Retina (tissue), 1 donor: ENCODE results near the gene DDX39A.
"Not testable (repeated sequence)": the region's sequence is repeated elsewhere in the genome, so short reads cannot be mapped to it uniquely, and the experiment has no call there.

ENCODE experiments used
- DNase-seq: peaks from one replicate; pipeline ENCODE4 v3.0.0-alpha.2; 2016

DDX39A gene

DNA sequence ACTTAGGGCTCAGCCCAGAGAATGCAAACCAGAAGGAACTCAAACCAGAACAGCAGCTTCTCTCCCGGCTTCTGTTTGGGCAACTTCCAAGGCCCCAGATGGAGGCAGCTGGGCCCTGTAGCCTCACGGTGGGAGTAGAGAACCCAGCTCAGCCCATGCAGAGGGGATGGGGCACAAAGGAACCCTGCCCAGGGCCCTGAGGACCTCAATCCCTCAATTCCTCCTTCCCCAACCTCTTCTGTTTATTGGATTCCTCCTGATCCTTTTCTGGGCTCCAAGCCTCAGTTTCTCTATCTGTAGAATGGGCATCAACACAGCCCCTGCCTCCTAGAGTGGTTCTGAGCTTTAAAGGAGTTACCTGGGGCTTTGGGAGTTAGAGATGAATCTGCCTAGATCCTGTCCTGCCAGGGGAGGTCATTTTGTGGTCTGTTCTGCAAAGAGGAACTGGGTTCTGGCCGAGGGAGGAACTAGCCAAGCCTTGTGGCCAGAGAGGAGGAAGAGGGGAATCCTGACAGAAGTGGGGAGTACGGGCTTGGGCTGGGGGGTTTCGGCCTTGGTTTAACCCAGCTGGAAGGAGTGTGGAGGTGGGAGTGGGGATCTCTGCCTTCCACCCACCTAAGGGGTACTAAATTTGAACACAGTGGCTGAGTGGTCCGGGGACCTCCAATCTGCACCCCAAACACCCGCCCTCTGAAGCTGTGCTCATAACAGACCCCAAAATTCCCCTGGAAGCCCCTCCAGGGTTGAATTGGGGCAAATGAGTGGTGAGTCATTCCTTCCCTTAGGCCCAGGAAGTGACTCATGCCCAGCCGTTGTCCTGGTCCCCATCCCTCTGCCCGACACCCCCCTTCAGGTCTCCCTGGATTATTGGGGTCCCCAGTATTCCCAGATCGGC lies 35.2 kb downstream of the DDX39A start:
- DNase-seq = no peak

DNA sequence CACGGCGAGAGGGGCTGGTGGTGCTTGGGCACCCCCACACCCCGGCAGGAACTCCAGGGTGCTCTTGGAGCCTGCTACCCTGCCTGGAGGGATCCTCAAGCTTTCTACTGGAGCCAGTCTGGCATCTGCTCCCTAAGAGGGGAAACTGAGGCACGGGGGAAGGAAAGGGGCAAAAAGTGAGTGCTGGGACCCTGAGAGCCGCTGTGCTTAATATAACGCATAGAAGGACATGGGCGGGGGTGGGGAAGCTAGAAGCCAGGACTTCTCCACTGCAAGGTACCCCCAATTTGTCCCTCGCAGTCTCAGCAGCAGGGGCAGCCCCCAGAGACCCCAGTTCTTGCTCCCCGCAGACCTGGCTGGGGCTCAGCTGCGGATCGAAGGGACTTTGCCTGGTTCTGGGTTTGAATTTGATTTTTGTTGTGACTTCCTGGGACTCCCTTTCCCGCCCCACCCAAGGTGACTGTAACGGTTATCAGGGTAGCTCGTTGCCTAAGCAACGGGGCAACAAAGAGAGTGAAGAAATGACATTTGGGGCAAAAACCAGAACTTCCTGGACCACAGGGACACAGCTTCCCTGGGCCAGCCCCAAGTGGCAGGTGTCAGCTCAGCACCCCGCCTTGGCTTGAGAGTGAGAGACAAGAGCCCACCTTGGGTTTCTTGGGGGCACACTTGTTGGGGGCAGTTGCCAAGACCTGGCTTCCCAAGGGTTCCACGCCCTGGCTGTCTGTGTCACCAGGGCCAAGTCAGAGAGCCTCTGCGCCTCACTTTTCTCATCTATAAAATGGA lies 37.3 kb downstream of the DDX39A start:
- DNase-seq = no peak

DNA sequence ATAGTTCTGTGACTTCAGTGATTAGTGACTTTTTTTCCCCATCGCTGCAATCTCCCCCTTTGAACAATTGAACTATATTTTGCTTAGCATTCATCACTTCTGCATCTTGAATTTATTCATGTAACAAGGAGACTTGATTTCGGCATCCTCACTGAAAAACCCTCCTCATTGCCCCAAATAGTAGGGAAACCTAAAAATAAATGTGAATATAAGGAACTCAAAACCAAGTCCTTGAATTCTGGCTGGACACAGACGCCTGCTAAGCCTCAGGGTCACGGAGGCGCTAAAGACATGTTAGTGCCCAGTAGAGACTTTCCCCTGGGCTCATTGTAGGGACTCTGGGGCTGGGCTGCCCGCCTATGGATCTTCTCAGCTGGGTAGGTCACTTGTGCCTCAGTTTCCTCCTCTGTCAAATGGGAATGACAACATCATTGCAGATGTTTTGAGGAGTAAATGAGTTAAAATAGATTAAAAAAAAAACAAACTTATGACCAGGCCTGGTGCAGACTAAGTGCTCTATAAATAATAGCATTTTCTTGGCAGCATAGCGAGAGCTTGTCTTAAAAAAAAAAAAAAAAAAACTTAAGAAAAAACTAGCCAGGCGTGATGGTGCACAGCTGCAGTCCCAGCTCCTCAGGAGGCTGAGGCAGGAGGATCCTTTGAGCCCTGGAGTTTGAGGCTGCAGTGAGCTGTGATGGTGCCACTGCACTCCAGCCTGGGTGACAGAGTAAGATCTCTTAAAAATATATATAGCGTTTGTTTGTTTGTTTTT lies 39.7 kb downstream of the DDX39A start:
- no peak for DNase-seq

DNA sequence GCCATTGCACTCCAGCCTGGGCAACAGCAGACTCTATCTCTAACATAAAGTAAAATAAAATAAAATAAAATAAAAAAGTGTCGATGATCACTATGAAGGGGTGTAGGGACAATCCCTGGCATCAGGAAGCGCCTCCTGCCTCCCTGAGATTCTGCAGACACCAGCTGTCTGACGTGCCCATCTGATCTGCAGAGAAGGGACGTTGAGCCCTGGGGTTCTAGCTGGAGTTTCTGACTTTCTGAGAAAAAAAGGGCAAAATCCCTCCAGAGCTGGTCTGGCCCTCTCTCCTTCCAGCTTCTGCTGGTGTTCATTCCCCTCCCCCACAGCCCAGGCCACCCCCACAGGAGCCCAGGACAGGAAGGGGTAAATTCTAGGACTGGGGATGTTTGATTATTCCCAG lies 40.3 kb downstream of the DDX39A start:
- no peak for DNase-seq

DNA sequence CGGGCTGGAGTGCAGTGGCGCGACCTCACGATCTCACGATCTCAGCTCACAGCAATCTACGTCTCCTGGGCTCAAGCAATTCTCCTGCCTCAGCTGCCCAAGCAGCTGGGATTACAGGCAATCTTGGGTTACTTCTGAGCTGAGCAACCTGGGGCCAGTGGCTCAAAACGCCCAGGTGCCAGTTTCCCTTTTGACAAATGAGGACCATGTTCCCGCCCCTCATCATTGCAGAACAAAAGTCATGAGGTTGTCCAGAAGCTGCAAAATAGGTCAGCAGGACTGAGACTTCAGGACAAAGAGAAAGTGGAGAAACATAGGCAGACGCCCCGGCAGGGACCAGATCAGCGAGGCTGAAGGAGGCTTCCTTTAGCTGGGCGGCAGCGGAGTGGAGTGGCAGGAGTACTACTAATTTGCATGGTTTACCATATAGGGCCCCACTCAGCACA lies 41.2 kb downstream of the DDX39A start:
- peak; percentile 53 for DNase-seq

DNA sequence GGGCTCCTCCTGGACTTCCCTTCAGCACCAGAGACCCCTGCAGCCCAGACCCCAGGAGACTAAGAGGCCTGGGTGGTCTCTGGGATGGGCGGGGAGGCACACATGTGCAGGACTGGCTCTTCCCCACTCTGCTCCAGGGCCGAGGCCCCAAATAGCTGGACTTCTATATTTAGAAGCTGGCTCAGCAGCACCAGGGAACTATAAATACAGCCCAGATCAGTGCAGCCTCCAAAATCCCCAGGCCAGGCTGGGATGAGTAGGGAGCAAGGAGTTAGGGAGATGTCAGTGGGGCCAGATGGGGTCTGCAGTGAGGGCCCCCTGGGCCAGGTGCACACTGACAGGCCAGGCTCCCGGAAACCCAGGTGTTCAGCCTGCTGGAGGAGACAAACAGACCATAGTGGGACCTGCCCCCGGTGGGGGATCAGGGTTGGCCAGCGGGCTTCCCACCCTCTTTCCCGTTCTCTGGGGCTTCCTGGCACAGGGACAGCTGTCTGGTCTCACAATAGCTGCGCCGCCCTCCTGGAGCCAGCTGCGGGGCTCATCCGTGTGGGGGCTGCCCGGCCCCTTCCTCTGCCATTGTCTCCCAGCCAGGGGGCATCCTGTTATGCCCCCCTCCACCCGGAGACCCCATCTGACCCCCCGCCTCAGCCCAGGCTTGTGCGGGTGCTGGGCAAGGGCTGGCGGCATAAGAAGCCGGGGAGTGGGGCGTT lies 43.4 kb downstream of the DDX39A start:
- DNase-seq = no peak

DNA sequence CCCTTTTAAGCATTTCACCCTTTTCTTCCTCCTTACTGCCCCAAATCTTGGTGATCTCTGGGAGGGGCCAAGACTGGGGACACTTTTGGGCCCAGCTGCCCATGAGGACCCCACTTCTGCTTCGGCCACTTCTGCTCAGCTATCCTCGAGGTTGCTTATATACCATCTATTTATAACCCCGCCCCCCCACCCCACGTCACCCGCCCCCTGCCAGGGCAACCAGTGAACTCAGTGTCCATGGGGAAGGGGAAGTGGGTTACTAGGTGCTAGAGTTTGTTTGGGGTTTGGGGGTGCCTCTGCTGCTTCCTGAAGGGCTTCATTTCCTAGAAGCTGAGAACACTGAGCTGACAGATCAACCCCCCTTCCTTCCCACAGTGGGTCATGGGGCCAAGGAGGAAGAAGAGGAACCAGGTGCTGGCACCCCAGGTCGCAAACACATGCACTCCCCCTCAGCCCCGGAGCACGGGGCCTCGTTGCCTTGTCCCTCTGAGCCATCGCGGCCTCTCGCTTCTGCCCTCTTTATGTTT lies 44.0 kb downstream of the DDX39A start:
- DNase-seq = no peak

DNA sequence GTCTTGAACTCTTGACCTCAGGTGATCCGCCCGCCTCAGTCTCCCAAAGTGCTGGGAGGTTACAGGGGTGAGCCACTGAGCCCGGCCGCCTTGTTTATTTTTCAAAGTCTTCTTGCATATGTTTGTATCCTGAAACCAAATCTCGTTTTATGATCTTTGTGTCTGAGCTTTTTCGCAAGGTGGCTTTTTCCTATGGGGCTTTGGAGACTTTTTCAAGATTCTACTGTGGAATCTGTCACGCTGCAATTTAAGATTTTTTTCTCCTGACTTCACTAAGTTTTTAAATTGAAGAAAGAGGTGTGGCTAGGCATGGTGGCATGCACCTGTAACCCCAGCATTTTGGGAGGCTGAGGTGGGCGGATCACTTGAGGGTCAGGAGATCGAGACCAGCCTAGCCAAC lies 44.8 kb downstream of the DDX39A start:
- DNase-seq = not testable (repeated sequence)

DNA sequence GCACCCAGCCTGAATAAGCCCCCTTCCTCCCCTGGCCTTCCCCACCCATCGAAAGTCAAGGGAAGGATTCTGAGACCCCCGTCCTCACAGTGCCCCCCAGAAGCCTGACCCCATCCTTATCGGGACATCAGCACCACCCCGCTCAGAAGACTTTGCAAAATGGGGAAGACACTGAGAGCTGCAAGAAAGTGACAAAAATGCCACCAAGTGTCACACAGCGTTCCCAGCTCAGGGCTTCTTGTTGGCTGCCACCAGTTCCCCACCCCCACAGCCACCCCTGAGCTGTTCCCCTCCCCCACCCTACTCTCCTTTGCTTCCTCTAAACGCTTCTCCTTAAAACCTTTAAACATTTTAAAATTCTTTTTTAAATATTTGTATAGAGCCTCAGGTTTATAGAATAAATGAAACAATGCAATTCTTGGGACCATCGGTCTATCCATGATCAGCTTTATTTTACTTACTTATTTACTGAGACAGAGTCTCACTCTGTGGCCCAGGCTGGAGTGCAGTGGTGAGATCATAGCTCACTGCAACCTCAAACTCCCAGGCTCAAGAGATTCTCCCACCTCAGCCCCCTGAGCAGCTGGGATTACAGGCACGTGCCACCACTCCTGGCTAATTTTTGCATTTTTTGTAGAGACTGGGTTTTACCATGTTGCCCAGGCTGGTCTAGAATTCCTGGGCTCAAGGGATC lies 46.6 kb downstream of the DDX39A start:
- DNase-seq = not testable (repeated sequence)

DNA sequence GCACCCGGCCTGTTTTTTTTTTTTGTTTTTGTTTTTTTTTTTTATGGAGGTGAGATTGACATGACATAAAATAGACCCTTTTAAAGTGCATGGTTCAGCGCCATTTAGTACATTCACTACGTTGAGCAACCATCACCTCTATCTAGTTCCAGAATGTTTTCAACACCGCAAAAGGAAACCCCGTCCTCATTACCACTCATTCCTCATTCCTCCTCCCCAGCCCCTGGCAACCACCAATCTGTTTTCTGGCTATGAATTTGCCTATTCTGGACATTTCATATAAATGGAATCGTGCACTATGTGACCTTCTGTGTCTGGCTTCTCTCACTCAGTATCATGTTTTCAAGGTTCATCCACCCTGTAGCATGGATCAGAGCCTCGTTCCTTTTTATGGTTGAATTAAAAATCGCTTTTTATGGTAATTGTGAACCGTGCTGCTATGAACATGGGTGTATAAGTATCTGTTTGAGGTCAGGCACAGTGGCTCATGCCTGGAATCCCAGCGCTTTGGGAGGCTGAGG lies 47.8 kb downstream of the DDX39A start:
- no peak for DNase-seq

DNA sequence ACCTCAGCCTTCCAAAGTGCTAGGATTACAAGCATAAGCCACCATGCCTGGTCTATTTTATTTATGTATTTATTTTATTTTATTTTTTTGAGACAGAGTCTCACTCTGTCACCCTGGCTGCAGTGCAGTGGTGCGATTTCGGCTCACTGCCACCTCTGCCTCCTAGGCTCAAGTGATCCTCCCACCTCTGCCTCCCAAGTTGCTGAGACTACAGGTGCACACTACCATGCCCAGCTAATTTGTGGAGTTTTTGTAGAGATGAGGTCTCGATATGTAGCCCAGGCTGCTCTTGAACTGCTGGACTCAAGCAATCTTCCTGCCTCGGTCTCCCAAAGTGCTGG lies 48.2 kb downstream of the DDX39A start:
- DNase-seq = no peak

DNA sequence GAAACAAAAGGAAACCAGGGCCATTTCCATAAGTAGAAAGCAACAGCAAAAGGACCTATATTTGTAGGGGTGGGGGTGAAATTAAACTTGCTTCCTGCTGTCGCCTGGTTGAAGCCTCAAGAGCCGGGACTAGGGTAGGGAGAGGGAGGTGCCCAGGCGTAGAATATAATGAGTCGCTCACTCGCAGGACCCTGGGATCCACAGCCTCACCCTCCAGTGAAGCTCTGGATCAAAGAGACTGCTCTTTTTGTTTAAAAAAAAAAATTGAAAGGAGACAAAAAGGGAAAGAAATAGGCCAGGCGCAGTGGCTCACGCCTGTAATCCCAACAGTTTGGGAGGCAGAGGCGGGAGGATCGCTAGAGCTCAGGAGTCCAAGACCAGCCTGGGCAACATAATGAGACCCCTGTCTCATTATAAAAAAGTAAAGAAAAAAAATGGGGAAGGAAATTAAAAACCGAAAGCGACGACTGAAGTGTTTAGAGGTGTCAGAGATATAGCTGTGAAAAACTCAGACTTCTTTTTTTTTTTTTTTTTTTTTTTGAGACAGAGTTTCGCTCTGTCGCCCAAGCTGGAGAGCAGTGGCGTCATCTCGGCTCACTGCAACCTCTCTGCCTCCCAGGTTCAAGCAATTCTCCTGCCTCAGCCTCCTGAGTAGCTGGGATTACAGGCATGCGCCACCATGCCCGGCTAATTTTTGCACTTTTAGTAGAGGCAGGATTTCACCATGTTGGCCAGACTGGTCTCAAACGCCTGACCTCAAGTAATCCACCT lies 48.8 kb downstream of the DDX39A start:
- DNase-seq = no peak

DNA sequence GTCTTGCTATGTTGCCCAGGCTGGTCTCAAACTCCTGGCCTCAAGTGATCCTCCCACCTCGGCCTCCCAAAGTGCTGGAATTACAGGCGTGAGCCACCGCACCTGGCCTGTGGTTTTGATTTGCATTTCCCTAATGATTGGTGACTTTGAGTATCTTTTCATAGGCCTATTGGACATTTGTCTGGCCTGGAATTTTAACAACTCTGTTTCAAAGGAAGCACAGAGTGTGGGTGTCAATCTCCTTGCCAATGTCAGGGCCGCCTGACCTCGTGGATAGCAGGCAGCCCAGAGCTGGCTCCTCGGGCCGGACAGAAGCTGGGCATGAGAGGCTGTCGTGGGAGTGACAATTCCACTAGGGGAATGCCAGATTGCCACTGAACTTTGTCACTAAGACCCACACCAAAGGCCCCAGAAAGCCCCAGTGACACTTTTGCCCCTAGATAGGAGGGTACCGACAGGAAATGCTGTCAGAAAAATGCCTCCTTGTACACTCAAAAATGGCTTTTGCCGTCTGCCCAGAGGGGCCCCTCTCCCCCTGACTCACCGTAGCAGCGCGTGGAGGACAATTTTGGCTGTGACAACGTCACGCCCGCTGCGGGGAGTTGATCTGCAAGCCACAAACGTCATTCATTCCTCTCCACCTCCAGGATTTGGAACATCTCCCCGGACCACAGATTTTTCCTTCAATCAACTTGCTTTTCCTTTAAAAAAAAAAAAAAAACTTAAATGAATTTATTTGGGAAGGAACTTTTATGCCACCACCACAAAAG lies 49.6 kb downstream of the DDX39A start:
- no peak for DNase-seq

DNA sequence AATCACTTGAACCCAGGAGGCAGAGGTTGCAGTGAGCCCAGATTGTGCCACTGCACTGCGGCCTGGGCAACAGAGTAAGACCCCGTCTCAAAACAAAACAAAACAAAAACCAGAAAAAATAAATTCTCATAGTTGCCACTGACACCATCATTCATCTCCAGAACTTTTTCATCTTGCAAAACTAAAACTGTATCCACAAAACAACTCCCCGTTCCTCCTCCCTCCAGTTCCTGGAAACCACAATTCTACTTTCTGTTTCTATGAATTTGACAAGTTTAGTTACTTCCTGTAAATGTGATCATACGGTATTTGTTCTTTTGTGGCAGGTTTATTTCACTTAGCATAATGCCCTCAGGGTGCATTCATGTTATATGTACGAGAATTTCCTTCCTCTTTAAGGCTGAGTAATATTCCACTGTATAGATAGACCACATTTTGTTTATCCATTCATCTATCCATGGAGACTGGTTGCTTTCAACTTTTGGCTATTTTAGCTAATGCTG lies 51.1 kb downstream of the DDX39A start:
- DNase-seq = no peak

DNA sequence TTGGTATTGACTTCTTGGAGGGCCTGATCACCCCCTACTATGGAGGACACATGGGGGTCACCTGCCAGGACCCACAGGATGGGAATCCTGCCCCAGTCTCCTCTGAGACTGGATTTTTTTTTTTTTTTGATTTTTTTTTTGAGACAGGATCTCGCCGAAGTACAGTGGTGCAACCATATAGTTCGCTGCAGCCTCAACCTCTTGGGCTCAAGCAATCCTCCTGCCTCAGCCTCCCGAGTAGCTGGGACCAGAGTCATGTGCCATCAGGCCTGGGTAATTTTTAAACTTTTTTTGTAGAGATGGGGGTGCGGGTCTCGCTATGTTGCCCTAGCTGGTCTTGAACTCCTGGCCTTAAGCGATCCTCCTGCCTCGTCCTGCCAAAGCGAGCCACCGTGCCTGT lies 52.1 kb downstream of the DDX39A start:
- DNase-seq = no peak

DNA sequence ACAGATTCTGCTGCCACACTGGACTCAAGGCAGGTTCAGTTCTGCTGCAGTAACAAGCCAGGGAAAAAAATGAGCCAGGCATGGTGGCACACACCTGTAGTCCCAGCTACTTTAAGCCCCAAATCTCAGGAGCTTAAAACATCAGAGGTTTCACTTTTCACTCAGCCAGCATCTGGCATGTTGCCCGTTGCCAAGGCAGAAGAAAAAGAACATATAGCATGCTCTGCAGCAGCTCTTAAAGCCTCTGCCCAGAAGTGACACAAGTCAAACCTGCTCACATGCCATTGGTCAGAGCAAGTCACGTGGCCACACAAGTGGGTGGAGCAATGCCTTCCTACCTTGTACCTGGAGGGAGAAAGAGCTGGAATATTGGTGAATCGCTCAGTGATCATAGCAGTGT lies 52.6 kb downstream of the DDX39A start:
- no peak for DNase-seq

DNA sequence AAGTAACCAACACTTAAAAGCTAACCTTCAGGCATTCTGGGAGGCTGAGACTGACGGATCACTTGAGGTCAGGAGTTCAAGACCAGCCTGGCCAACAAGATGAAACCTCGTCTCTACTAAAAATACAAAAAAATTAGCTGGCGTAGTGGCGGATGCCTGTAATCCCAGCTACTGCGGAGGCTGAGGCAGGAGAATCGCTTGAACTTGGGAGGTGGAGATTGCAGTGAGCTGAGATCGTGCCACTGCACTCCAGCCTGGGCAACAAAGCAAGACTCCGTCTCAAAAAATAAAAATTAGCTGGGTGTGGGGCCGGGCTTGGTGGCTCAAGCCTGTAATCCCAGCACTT lies 55.1 kb downstream of the DDX39A start:
- not testable (repeated sequence) for DNase-seq

DNA sequence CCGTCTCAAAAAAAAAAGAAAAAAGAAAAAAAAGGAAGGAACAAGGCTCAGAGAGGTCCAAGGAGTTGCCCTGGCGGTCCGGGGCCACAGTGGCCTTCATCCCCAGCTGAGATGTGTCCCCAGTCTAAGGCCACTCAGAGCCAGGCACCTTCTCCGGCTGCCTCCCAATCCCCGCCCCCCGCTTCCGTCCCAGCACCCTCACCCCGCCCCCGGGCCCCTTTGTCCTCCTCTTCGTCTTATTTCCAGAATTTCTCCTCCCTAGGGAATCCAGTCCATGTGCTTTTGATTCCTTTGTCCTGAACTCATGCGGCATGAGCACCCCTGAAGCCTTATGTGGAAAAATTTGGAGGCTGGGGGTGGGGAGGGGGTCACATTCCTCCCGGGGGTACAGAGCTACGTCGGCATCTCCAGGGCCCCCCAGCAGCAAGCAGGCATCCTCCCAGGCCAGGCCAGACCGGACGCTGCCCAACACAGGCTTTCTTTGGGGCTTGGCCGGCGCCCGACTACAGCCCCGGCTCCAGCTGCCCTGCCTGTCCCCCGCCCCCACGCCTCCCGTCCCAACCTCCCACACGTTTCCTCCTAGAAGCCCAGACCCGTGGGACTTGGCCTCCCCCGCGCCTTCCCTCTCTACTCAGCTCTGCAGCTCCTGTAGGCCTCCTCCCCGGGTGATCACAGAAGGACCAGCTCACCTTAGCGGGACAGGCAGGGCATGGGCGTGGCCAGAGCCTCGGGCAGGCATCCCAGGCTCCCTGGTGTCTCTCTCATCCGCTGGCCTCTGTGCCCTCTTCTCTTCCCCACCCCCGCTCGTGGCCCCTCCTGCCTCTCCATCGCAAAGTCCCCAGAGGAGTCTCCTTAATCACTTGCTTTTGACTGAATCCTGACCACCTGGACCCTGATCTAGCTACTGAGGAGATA lies 55.7 kb downstream of the DDX39A start:
- DNase-seq = peak; percentile 73

DNA sequence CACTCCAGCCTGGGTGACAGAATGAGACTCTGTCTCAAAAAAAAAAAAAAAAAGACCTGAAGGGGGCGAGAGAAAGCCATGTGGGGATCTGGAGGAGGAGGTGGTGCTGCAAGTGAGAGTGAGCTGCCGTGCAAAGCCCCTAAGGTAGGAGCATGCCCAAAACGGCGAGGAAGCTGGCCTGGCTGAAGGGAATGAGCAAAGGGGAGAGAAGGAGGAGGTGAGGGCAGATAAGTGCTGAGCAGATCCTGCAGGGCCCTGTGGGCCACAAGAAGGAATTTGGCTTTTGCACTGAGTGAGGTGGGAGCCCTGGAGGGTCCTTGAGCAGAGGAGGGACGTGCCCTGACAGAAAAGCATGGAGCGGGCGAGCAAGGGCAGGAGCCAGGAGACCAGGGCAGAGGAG lies 57.3 kb downstream of the DDX39A start:
- no peak for DNase-seq
